ENCODE data around the gene PALB2.

- TF ChIP-seq FOXM1 (IDR thresholded peaks at IDR 0.05; ENCODE audit: low read depth): no peak
- no peak for TF ChIP-seq CTCF (IDR thresholded peaks at IDR 0.05)
- TF ChIP-seq RAD21 (IDR thresholded peaks at IDR 0.05; ENCODE audit: low read length): no peak
- no peak for TF ChIP-seq SIN3A (IDR thresholded peaks at IDR 0.05; ENCODE audit: borderline replicate concordance, low read depth, low read length)
- TF ChIP-seq POLR2AphosphoS5 (IDR thresholded peaks at IDR 0.05; ENCODE audit: low read depth, low read length): no peak
- no peak for TF ChIP-seq PBX3 (IDR thresholded peaks at IDR 0.05)
- no peak for TF ChIP-seq EP300 (IDR thresholded peaks at IDR 0.05; ENCODE audit: borderline replicate concordance in 1 of 2, low read depth in 1 of 2, low read length in 1 of 2)
- TF ChIP-seq USF1 (IDR thresholded peaks at IDR 0.05; ENCODE audit: borderline replicate concordance, low read depth): no peak
- no peak for TF ChIP-seq FOSL2 (IDR thresholded peaks at IDR 0.05; ENCODE audit: borderline replicate concordance, low read depth)
- no peak for TF ChIP-seq MXI1 (IDR thresholded peaks at IDR 0.05; ENCODE audit: low read depth, low read length)
- TF ChIP-seq TEAD4 (IDR thresholded peaks at IDR 0.05; ENCODE audit: borderline replicate concordance, insufficient read depth): no peak
- TF ChIP-seq RFX5 (IDR thresholded peaks at IDR 0.05; ENCODE audit: low read length): no peak
Observed at GRCh38 chr16:23611936-23612335, 29.2 kb downstream of the PALB2 start.

All from SK-N-SH (cell line).